Mucosa of gallbladder (tissue), 1 donor: ENCODE results near the gene CDH5. TPM values are rescaled to one million over a fixed set of nuclear protein-coding genes. Genes with fewer than 3 reads are reported as not detected.

Experiments used
- DNase-seq: peaks from one replicate; pipeline ENCODE4 v3.0.0-alpha.2; 2020; ENCODE audit warnings: low spot score
- total RNA-seq: library from RNA; stranded (reverse); gene quantifications from one replicate; pipeline ENCODE4 v1.2.1, GENCODE V29; 2021
- donor health status: DM: no; HTN: no; CAD: no.

Gene CDH5
- total RNA-seq, 1 donor from 2014 or later, result 23.0 TPM

DNA sequence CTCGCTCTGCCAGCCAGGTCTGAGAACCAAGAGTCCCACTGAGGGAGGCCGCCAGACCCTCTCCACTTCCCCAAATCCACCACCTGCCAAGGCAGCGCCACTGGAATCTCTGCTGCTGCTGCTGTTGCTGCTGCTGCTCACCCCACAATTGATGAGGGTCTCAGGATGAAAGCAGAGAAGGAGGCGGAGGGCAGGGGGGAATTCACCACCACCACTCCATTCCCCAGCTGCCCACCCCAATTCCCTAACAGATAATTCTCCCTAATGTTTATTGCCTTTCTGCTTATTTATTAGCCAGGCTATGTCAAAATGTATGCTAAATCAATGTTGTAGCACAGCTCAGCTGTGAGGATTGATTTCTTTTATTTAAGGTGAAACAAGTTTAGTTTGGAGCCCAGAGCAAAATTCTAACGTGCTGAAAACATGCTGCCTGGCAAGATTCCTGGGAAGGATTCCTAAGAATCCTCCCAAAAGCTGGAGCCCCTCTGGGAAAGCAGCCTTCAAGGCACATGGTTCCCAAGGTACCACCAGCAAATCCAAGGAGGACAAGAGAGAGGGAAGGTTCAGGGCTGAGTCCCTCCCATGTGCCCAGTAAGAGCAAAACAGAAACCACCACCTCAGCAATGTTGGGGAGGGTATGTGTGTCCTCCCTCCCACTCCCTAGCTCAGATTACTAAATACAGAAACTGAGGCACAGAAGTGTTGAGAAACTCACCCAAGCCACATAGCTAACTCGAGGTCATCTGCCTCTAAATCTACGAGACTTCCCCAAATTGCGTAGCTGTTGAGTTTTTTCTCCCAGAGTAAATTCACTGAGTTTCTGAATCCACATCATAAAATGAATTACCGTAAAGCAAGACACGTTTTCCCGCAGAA lies 12.2 kb upstream of the CDH5 start:
- no peak for DNase-seq

DNA sequence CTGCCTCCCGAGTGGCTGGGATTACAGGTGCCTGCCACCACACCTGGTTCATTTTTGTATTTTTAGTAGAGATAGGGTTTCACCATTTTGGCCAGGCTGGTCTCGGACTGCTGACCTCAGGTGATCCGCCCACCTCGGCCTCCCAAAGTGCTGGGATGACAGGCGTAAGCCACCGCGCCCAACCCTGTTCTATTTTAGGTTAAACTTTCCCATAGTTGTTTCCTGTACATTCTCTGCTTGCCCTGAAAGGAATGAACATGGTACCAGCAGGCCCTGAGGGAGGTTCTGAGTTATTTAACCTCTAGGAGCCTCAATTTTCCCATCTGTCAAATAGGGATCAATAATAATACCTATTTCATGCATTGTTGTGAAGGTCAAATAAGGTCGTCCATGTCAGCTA lies 11.0 kb upstream of the CDH5 start:
- DNase-seq, result no peak

DNA sequence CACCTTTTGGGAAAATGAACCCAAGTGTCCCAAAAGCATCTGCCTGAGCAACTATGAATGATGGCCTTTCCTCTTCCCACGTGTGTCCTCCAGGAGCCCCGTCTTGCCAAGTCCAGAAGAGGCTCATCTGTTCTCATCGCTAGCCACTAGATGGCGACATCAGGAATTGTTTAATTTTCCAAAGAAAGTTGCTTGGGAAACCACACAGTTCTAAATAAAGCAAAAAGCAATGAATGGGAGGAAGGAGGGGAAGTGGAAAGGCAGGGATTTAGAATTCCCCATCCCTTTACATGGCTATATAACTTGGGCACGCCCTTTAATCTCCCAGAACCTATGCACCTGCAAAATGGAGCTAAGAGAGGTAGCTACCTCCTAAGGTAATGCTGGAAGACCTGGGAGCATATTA lies 9.0 kb upstream of the CDH5 start:
- DNase-seq, result peak; percentile 69

DNA sequence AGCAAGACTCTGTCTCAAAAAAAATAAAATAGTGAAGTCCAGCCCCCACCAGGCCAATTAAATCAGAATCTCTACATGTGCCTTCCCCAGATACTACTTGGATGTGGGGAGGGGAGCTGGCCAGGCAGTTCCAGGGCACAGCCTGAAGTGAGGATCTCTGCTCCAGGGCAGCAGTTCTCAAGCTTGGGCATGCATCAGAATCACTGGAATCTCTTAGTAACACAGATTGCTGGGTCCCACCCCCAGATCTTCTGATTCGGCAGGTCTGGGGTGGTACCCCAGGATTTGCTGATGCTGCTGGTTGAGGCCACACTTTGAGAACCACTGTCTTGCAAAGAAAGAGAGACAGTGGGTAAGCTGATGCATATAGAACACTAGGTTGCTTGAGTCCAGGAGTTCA lies 8.3 kb upstream of the CDH5 start:
- DNase-seq, result no peak

DNA sequence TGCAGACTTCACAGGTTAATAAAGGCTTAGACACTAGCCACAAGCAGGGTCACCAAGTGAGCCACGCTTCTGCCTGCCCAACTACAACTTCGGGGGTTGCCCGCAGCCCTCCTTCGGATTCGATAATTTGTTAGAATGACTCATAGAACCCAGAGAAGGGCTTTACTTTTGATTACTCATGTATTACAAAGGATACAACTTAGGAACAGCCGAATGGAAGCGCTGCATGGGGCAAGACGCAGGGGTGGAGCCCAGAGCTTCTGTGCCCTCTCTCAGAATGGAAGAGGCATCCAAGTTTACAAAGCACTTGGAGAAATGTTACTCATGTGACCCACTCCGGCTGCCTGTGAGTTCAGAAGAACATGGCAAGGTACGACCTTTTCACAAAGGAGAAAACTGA lies 7.5 kb upstream of the CDH5 start:
- no peak for DNase-seq

DNA sequence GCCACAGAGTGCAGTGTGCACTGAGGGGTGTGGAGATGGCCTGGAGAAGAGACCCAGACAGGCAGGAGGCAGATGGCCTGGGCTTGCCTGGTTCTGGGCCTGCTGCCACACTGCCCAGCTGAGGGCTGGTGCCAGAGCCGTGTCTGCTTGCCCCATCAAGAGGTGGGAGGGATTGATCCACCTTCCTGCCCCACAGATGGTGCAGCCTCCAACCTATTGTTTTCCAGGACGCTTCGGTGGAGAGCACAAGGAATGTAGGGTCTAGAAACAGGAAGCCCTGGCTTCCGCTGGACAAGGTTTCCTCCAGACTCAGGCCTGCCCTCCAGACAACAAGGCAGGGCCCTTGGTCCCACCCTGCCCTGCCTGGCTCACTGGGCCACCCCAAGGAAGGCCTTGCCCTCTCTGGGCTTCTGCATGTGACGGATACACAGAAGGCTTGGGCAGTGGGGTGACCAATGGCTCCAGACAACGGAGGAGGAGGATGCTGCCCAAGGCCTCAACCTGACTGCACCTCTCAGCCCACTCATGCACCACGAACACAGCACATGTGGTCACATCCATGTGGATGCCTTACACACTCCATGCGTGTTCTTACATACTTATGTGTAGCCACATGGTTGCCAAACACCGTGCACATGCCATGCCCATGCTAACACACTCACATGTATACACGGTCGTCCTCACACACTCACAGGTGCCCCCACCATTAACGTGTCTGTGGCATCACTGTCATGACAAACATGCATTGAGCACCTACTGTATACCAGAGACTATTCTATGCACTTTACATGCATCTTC lies 6.5 kb upstream of the CDH5 start:
- no peak for DNase-seq

DNA sequence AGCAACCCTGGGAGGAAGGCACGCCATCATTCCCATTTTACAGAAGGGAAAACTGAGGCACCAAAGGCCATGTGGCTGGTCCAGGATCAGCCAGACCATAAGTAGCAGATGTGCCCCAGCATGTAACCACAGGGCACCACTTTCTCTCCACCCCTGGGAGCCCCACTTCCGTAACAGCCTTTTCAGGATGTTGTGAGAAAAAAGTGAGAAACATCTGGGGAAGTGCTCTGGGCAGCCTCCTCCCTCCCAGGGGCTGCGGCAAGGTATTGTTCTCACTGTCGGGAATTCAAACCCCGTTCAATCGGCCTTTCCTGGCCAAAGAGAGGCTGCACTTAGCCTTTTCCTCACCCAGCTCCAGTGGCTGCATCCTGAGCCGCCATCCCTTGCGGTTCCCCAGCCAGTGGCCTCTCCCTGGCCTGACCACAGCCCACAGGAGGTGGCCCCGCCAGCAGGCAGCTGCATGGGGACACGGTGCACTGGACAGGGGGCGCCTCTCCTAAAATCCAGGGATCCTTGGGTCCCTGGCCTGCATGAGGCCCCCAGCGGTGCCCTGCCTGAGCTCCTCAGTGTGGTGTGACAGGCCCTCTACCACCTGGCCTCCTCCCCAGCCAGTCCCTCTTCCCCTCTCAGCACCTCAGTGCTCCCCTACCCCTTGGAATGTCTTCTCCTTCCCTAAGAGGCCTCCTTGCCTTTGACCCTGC lies 5.7 kb upstream of the CDH5 start:
- no peak for DNase-seq

DNA sequence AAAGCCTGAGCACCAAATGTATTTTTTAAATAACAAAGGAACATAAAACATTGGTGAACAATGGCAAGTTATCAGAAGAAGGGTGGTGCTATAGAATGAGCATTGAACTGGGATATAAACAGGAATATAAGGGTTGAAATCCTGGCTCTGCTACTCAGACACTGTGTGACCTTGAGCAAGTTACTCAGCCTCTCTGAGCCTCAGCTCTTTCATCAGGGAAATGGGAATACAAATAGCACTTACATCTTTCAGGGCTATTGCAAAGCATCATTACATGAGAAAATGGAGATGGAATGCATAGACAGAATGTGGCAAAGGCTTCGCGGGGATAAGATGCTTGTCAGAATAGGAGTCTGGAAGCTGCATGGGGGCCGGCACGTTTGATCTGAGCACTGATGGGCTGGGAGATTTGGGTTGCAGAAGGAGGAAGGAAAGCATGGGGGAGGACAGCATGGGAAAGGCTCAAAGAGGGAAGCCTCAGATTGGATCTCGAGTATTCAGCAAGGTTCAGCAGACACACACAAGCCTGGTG lies 4.8 kb upstream of the CDH5 start:
- no peak for DNase-seq

DNA sequence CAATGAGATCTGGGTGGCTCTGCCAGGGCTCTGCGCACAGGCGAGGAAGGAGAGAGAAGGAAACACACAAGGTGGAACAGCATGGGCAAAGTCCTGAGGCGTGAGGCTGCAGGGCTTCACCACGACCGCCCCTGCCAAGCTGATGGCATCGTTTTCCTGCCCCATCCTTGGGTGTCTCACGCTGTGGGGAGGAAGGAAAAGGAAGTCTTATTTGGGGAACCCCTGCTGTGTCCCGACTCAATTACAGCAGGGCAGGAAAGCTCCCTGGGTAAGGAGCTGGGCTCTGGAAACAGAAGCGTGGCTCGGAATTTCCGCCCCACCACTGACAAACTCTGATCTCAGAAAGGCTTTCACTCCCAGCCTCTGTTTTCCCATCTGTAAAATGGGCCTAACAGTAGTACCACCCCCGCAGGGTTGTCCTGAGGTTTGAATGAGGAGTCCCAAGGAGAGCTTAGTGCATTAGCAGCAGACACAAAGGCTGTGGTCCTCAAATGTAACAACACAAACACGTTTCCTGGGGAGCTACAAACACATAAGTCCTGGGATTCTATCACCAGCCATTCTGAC lies 3.2 kb upstream of the CDH5 start:
- DNase-seq, result no peak

DNA sequence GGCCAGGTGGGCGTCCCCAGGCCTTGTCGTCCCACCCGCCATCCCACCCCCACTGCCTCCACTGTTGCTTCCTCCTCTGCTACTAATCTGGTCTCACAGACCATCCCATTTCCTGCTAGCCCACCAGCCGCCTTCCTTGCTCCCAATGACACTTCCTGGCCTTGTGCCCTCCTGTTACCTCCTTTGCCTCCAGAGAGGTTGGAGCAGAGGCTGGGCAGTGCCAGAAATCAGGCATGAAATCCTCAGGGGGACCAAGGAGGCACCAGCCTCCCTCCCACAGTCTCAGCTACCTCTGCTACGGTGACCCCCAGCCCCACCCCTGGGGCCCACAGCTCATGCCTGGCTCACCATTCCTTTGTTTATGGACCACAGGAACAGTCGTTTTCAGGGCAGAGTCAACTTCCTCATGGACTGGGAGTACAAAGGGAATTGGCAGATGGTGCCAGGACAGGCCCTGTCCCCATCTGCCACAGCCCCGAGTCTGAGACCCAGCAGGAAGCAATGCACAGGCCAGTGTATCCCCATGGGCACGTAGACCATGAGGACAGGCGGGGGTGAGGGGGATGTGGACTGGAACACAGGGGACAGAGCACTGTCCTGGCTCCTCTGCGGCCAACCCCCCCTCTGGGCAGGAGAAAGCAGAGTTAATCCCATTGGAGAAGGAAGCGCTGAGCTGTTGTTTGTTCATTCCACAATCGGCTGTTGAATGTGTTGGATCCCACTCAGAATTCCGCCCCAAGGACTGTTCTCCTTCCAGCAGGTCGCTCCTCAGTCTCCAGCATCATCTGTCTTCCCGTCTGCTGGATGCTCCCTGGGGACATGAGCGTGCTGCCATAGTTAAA lies 2.2 kb upstream of the CDH5 start:
- peak; percentile 65 for DNase-seq

DNA sequence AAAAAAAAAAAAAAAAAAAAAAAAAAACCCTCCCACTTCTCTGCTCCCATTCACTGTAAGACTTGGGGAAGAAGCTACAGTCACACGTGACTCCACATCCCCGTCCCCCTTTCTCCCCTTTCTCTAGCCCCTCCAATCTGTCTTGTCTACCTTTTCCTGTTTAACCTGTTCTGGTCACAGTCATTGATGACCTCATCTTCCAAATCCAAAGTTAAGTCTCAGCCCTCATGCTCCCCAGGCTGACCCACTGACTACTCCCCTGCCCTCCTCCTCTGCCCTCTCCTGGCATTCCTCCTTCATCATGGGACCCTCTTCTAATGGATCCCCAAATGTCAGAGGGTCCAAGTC lies 1.6 kb upstream of the CDH5 start:
- no peak for DNase-seq

DNA sequence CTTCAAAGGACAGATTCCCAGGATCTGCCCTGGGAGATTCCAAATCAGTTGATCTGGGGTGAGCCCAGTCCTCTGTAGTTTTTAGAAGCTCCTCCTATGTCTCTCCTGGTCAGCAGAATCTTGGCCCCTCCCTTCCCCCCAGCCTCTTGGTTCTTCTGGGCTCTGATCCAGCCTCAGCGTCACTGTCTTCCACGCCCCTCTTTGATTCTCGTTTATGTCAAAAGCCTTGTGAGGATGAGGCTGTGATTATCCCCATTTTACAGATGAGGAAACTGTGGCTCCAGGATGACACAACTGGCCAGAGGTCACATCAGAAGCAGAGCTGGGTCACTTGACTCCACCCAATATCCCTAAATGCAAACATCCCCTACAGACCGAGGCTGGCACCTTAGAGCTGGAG lies 840 bp upstream of the CDH5 start:
- DNase-seq, result no peak

DNA sequence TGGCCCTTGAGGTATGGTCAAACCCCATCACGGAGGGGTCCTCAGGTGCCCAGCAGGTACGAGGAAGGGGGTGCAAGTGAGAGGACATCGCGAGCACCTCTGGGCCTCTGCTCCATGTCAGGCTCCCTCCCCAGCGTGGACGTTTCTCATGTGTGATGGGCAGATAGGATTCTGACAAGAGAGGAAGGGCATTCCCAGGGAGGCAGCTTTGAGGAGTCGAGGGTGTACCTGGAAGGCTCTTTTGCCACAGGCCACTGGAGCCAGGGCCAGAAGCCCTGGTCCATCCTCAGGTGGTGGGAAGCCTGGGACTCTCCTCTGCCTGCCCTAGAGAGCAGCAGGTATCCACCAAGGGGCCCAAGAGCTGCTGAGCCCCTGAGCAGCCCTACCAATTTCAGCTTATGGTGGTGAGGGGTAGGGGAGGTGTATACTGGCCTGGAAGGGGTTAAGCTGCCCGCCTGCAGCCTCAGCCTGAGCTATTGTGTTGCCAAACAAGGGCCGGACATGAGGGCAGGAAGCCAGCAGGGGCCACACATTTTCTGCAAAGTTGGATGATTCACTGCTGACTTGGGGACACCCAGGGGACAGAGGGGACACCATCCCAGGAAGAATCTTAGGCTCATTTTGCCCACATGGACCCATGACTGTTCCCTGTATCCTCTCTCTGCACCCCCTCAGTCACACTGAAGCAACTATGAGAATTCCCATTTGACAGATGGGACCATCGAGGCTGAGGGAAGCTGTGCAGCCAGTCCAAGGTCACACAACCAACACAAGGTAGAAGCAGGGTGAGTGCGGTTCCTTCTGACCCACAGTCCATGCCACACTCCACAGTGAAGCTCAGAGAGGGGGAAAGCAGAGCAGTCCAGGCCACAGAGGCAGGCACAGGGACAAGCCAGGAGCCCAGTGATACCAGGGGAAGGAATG lies 1.7 kb downstream of the CDH5 start:
- DNase-seq, result no peak

DNA sequence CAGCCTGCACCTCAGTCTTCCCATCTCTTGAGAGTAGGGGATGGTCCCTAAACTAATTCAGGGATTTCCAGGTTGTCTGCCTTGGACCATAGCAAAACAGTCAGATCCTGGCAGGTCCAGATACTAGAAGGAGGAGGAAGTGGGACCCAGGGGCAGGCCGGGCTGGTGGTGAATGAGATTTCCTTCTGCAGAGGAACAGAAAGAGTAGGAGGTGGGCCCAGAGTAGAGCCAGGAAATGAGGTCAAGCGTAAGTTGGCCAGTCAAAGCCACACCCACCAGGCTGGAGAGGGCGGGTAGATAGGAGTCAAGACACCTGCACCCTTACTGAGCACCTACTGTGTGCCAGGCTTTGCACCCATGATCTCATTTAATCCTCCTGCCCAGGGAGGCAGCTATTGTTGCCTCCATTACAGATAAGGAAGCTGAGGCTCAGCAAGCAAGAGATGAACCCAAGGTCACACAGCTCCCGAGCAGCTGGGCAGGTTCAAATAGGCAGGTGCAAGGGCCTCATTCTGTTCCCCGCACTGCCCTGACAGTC lies 2.6 kb downstream of the CDH5 start:
- DNase-seq, result no peak

DNA sequence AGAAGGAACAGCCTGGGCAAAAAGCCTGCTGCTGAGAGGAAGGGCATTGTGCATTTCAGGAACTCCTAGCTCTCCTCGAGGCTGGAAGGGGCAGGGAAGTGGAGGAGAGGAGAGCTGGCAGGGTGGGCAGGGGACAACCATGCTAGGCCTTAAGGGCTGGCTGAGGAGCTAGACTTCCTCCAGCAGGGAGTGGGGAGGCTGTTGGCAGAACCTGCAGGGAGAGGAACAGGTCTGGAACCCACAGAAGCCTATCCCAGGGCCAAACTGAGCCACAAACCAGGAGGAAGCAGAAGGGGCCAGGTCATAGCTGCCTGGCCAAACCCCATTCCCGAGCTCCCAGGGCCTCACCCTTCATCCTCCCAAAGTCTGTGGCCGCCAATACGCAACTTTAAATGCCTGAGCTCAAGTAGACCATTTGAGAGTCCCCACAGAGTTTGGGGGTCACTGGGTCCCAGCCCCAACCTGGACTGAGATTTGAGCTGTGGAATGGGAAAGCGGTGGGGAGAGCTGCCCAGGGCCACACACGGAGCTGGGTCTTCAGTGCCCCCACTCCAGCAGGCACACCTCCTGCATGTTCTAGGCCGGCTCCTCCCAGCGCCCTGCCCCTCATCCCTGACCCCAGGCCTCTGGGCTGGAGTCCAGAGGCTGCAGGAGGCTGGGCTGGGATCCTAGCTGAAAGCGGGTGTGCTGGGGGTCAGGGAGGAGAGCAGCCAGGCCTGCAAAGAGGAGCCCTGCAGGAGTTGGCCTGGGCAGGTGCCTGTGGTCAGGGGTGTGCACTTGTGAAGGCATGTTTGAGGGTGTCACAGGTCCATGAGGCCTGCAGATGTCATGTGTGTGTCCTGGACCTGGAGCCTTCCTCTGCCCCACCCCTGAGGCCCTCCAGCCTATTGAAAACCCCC lies 4.5 kb downstream of the CDH5 start:
- DNase-seq, result no peak

DNA sequence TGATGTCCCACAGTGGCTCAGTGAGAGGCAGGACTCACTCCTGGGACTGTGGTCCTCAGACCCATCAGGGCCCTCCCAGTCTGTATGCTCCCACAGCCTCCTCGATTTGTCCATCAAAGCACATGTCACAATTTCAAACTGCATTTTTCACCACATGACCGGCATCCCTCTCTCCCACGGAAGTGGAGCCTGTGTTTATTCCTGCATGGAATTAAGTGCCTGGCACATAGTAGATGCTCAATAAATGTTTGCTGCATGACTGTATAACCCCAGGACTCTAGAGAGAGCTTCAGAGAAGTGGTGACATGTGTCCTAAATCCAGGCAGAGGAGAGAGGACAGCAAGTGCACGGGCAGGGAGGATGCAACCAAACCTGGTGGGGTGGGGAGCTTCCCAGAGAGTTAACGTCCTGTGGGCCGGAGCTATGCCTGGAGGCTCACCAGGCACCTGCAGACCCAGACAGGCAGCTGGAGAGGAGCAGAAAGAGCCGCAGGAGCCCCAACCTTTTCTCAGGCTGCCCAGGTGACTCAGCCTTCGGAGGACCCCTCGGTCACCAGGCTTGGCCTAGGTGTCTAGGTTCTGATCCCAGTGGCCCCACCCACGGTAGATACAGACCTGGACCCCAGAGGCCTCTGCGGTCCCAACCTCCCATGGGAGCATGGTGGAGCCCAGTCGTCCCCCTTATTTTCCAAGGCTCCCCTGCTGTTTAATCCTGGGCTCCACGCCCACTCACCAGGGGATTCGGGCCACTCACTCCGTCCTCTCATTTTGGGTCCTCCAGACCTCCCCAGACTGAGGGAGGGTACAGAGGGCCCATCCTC lies 5.8 kb downstream of the CDH5 start:
- no peak for DNase-seq

DNA sequence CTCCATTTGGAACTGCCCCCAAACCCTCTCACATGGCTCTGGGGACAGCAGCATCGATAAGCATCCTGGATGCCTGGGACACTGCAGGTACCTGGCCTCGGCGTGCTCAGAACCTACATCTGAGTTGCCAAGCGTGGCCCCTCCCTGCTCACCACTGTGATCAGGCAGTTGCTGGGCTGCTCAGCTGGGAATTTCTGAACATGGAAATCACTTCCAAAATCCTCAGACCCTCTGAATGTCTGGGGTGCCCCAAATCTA lies 6.3 kb downstream of the CDH5 start:
- DNase-seq, result no peak

DNA sequence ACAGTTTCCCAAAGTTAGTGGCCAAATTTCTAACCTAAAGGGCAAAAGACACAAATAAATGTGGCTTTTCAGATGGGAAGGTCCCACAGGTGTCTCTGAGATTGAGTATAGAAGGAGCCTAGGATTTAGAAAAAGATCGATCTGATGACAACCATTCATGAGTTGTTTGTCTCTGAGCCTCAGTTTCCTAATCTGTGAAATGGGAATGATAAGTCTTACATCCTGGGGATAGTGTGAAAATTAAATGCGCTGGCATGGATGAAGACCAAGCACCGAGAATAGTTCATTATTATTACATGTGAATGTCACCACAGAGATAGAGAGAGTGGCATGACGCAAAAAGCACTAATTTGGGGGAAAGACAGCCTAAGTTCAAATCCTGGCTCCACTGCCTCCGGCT lies 7.2 kb downstream of the CDH5 start:
- DNase-seq, result no peak
